ENCODE results near the gene TTLL5. TPM values are rescaled to one million over a fixed set of nuclear protein-coding genes. Genes with fewer than 3 reads are reported as not detected.
A peak's percentile ranks its signal among the peaks of the same experiment; 100 is the strongest.

TTLL5 gene
- 35.5 and 43.8 TPM in 2 replicates for total RNA-seq (2014; rRNA removed; shearing (Covaris generic))

GRCh38 chr14:75660630-75661498 lies at the start of gene TTLL5, which contains the start of gene ERG28:
TSS of gene TTLL5 (plus strand) at chr14:75661246. CDS start at chr14:75663150, 1,904 bp downstream.
TSS of gene ERG28 (minus strand) at chr14:75660876. CDS start at chr14:75657502, 3,374 bp downstream.
- peak; percentile 100 for DNase-seq (ENCODE audit: low read depth)

GRCh38 chr14:75612157-75612556 lies 48.9 kb upstream of the TTLL5 start:
- DNase-seq (ENCODE audit: low read depth) = no peak

GRCh38 chr14:75614179-75614578 lies 46.9 kb upstream of the TTLL5 start:
- DNase-seq (ENCODE audit: low read depth) = no peak

- no peak for DNase-seq (ENCODE audit: low read depth)
These were observed 45.8 kb upstream of the TTLL5 start for GRCh38 chr14:75615200-75615599.

GRCh38 chr14:75619548-75619947 lies 41.5 kb upstream of the TTLL5 start:
- no peak for DNase-seq (ENCODE audit: low read depth)

- no peak for DNase-seq (ENCODE audit: low read depth)
These were observed 36.0 kb upstream of the TTLL5 start for GRCh38 chr14:75625034-75625433.

GRCh38 chr14:75626396-75626795 lies 34.6 kb upstream of the TTLL5 start:
- DNase-seq (ENCODE audit: low read depth) = no peak

GRCh38 chr14:75626863-75627262 lies 34.2 kb upstream of the TTLL5 start:
- DNase-seq (ENCODE audit: low read depth) = no peak

- DNase-seq (ENCODE audit: low read depth) = no peak
These were observed 33.6 kb upstream of the TTLL5 start for GRCh38 chr14:75627406-75627805.

GRCh38 chr14:75628816-75629215 lies 32.2 kb upstream of the TTLL5 start:
- peak; percentile 29 for DNase-seq (ENCODE audit: low read depth)

- no peak for DNase-seq (ENCODE audit: low read depth)
These were observed 30.2 kb upstream of the TTLL5 start for GRCh38 chr14:75630695-75631452.

- DNase-seq (ENCODE audit: low read depth) = no peak
These were observed 29.6 kb upstream of the TTLL5 start for GRCh38 chr14:75631453-75631831.

- DNase-seq (ENCODE audit: low read depth) = no peak
These were observed 26.2 kb upstream of the TTLL5 start for GRCh38 chr14:75634848-75635247.

GRCh38 chr14:75636100-75636692 lies 24.9 kb upstream of the TTLL5 start:
- DNase-seq (ENCODE audit: low read depth) = peak; percentile 12

- DNase-seq (ENCODE audit: low read depth) = no peak
These were observed 20.2 kb upstream of the TTLL5 start for GRCh38 chr14:75640876-75641275.

- DNase-seq (ENCODE audit: low read depth) = no peak
These were observed 17.1 kb upstream of the TTLL5 start for GRCh38 chr14:75643985-75644384.

GRCh38 chr14:75645056-75645455 lies 16.0 kb upstream of the TTLL5 start:
- no peak for DNase-seq (ENCODE audit: low read depth)

- DNase-seq (ENCODE audit: low read depth) = no peak
These were observed 14.3 kb upstream of the TTLL5 start for GRCh38 chr14:75646762-75647161.

GRCh38 chr14:75647640-75648039 lies 13.4 kb upstream of the TTLL5 start:
- DNase-seq (ENCODE audit: low read depth) = no peak

- peak; percentile 96 for DNase-seq (ENCODE audit: low read depth)
These were observed 12.8 kb upstream of the TTLL5 start for GRCh38 chr14:75648066-75648838.

GRCh38 chr14:75649337-75649736 lies 11.7 kb upstream of the TTLL5 start:
- DNase-seq (ENCODE audit: low read depth) = no peak

GRCh38 chr14:75649773-75650172 lies 11.3 kb upstream of the TTLL5 start:
- no peak for DNase-seq (ENCODE audit: low read depth)

Measured in Daoy (cell line).